ENCODE data around the gene NRP2.

Gene NRP2

DNA sequence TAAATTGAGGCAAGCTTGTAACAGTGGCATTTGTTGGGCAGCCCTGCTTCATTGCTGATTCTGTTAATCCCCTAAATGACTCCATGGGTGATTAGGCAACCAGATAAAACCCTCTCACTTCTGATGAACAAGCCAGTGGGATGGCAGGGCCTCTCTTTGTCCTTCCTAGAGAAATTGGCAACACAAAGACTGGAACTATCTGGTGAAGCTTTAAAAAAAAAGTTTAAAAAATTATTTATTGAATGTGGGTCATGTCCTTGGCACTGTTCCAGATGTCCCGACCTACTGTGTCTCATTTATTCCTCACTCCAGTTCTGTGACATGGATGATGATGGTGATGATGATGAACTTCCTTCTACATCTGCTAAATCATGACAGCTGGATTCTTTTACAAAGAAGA lies 30.8 kb downstream of the NRP2 start:
- DNase-seq: no peak

DNA sequence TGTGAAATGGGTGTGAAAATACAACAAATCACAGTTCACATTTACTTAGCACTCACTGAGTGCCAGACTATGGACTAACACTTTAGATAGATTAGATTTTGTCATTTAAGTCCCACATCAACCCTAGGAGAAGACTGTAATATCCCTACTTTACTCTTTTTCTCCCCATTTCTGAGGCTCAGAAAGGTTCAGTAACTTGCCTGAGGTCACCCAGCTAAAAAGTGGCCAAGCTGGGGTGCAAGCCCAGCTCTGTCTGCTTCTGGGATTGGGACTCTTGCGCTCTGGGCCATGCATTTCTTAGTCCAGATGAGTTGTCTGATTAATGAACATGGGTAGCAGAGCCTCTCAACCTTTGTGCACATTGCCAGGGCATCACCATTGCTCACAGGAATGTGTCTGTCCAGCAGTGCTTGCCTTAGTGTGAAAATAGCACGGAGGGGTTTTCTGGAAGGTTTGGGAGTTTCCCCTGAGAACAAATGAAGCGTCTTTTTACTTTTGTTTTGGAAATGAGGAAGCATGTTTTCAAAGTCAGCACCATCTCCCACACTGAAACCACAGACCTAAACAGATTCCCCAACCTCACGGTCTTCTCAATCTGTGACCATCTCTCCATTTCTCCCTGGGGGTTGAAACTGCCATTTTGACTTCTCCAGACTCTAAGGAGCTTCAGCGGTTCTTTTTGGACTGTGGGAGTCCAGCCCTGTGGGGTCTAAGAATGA lies 31.9 kb downstream of the NRP2 start:
- DNase-seq: no peak

DNA sequence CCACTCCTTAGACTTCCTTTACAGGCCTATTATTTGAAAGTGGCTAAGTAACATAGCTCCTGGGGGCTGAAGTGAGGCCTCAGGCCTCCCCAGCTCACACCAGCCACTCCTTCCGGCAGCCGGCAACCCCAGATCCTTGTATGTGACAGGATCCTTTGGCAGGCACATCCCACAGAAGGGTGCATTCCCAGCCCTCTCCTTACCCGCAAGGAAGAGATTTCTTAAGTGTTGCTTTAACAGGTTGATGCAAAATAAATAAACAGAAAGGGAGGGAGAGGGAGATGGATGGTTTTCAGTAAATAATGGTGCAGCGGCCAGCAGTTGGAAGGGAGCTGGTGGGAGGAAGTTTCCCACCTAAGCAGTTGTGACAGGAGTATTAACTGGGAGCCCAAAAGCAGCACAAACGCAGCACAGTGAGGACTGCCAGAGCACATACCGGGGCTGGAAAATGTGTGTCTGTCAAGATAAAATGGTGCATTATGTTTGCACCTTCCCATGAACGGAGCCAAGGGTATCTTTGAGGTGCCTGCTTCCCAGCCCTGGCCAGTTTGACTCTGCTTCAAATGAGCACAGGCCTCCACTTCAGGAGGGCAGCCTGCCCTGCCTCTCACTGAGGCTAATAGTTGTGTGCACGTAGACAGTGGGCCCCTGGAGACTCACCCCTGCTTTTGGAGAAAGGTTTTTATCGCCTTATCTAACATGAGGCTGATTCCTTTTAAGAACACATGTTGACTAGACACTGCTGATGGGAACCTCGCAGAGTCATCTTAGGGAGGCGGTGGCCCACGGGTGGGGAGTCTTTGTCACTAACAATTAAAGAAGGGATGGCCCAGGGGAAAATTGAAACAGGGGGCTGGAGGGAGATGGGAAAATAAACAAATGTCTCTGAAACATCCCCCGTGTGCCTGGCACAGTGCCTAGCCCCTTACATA lies 32.8 kb downstream of the NRP2 start:
- DNase-seq: no peak

DNA sequence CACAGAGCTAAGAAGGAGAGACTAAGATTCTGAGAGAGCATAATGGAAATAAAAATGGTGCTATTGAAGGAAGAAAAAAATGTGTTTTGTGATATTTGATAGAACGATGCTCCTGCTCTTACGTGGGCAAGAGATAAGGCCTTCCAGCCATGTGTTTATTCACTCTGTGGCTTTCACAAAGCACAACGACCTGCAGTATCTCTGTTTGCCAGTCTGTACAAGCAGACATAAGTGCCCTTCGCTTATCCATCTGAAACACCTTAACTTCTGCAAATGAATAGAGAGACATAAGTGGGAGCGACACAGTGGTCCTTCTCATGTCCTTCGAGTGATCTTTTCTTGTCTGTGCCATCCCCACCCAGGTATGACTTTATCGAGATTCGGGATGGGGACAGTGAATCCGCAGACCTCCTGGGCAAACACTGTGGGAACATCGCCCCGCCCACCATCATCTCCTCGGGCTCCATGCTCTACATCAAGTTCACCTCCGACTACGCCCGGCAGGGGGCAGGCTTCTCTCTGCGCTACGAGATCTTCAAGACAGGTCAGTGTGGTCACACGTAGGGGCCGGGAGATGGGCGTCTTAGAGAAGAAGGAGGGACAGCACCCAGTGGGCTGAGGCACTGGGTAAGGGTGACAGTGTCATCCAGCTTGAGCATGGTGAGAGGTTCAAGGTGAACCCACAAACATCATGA lies 33.7 kb downstream of the NRP2 start:
- no peak for DNase-seq

DNA sequence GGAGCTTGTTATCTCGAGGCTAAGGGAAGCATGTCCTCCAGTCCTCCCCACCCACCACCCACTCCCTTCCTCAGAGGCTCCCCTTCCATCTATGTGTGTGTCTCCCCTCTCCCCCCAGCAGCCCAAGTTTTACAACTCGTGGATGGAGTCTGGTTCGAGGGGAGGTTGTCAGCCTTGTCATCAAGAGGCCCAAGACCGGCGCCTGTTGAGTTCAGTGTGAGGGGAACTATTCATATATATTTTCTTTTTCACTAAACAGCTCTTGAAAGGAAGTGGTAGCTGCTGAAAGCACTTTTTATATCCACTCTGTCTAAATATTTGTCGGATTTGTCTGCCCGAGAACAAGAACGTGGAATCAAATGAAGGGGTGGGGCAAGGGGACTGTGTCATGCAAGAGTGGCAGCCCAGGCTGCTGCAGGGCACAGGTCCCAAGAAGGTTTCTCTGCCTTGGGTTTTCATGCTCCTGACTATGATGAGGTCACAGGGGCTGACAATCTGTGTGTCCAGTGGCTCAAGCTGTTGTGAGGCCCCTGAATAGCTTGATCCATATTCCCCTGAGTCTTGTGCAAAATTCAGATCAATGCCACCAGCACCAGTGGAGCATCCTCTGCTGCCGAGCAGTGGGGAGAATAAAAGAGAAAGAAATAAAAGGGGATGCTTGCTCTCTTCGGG lies 35.0 kb downstream of the NRP2 start:
- DNase-seq: no peak

DNA sequence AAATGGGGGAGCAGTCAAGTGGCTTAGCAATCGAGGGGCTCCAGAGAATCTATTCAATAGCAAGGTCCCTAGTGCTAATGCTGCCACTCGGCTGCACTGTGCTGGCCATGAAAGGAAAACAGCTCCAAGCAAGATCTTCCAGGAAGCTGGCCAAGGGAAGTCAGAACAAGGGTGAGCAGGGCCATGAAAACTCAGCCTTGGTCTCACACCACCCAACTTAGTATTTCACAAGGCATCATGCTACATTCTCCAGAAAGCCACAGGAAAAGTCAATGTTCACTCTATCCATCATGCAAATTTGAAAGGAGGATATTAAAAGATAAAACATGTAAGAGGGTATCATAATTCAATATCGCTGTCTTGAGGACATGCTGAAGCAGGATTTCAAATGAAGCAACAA lies 35.7 kb downstream of the NRP2 start:
- DNase-seq: no peak

DNA sequence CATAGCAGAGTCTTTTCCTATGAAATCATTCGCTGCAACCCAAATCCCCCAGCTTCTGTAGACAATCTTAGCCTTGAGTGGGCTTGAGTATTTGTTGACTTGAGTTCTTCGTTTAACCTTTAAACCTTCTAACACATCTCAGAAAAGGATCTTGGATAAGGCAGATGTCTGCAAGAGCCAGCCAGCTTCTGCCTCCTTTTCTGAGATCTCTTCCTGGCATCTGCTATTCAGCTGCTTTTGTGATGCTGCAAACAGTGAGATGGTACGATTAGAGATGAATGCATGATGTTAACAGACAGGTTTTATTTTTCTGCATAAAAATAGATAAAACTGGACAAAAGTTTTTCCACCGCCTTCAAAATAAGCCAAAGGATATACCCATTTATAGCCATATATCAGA lies 37.5 kb downstream of the NRP2 start:
- no peak for DNase-seq

DNA sequence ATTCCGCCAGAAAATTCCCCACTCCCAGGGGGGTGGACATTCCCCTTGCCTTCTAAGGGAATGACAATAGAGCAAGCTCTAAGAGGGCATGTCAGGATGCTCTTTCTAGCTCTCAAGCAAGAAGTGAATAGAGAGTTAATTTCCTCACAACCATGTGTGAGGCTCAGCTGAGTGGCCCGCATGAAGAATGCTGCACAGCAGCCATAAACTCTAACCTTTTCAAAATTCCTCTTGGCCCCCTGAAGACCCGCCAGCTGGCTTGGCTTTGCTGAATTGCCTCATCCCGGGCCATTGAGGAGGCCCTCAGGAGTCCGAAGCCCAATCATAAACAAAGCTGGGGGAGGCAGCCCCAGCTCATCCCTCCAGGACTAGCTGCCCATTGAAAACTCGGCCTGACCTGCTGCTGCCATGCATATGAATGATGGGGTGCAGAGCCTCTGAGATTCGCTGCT lies 38.2 kb downstream of the NRP2 start:
- no peak for DNase-seq

DNA sequence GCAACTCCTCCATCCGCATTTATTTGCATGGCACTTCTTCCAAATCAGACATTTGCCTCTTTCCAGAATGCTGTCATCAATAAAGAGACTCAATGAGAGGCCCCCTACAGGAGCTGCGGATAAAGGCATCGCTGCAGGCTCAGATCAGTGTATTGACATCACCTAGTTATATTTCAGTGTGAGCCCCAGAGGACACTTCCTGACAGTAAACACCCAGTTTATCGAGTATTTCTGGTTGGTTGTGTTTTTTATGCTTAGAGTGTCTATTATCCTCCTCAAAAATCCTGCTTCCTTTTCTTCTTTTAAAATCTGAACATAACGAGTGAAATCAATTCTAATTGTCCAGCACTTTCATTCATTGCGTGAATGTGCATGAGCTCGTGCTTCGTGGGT lies 38.8 kb downstream of the NRP2 start:
- DNase-seq: no peak

DNA sequence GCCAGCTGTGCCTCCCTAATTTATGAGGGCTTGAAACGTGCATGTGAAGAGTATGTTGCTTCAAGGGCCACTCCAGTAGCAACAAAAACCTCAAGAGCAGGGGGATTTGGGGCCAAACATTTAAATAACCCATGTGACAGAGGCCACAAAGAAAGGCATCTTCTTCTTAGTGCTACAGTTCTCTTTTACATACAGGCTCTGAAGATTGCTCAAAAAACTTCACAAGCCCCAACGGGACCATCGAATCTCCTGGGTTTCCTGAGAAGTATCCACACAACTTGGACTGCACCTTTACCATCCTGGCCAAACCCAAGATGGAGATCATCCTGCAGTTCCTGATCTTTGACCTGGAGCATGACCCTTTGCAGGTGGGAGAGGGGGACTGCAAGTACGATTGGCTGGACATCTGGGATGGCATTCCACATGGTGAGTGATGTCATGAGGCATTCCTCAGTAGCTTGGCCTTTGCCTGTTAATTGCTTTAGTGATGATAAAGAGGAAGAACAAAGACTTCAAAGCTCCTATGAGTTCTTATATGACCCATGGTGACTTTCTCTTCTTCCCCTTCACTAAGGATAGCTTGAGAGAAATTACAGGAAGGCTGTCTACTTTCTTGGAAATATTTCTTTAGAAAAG lies 40.1 kb downstream of the NRP2 start:
- DNase-seq: no peak

DNA sequence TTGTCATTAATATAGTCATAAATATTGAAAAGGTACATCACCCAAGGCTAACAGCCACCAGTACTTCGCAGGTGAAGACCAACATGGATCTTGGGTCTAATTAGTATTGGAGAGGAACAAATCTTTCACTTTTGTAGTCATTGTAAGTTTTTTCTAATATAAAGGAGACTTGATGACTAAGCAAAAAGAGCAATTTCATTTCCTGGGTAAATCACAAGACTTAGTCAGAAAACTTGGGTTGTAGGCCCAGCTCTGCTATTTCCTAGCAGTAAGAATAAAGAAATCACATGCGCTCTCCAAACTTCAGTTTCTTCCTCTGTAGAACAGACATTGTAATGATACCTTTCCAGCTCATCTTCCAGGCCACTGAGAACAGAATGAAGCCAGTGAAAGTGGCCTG lies 40.9 kb downstream of the NRP2 start:
- DNase-seq: no peak

DNA sequence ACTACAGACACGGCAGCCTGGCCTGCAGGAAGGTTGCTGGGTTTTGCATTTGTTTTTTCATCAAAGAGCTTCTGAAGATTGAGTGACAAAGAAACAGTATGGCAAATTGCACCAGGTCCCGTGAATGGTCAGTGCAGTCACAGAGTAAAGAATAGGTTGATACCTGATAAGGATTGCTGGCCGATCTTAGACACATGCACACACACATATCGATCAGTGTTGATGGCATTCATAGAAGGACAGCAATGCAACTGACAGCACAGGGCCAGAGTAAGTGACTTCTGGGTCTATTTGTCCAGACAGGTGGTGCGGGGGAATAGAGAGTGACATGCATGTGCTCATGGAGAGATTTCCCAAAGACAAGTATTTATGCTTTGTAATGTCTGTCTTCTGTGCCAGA lies 42.8 kb downstream of the NRP2 start:
- no peak for DNase-seq

DNA sequence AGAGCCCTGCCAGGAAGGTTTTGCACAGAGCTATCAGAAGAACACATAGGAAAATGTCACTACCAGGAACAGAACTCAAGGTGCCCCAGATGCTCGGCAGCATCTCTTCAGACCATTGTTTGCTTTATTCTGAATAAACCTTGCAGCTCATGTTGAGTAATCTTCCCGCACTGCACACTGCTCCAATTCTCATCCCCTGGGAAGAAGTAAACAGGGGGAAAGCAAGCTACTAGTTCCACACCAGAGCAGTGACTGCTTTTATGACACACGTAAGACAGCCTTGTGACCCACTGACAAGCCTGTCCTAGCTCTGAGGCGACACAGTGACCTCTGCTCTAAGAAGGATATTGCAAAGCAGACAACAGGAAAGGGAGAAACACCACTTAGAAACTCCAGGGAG lies 44.2 kb downstream of the NRP2 start:
- DNase-seq: no peak

DNA sequence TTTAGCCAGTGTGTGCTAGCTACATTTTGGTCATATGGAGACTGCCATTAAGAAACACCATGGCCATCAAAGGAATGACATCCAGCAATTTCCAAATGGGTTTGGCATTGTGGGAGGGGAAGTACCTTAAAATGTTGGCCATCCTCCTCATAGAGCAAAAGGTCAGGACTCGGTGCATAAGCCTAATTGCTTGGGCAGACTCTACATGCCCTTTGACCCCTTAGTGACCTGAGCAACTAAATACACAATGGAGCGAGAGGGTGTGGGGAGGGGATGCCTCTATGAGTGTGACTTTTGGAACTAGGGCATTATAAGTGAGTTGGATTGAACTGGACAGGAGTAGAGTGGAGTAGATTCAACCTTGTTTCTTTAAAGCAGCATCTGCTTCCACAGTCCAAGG lies 44.9 kb downstream of the NRP2 start:
- no peak for DNase-seq

DNA sequence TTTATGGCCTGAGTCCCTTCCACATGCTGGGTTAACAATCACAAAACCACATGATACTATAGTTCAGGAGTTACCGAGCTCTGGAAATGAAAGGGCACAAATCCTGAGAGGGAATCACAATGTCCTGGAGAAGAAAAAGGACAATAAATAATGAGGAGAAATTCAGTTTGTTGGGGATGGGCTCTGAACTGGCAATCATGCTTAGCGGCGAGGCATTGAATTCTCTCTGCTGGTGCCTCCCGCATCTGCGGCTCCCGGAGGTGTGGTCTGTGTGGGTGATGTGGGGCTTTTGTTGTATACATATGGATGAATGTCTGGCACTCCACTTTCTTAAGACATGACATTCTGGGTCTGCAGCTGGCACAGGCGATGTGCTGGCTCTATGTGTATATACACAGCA lies 46.1 kb downstream of the NRP2 start:
- DNase-seq: no peak

DNA sequence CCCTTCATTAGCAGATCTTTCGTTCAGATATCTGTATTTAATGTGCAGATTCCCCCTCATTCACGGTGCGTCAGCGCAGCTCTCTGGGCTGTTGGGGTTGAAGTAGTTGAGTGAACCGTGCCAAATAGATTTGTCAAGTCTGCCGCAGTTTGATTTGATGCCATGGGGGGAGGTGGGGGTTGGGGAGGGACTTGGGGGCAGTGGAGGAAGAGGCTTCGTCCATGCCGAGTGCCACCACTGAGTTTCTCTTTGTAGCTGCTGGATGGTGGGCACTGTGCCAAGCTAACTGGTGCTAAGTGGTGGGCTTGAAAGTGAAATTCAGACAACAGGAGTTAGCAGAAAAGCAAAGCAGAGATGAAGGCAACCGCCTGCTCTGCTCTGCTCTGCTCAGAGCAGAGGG lies 47.9 kb downstream of the NRP2 start:
- DNase-seq: no peak

DNA sequence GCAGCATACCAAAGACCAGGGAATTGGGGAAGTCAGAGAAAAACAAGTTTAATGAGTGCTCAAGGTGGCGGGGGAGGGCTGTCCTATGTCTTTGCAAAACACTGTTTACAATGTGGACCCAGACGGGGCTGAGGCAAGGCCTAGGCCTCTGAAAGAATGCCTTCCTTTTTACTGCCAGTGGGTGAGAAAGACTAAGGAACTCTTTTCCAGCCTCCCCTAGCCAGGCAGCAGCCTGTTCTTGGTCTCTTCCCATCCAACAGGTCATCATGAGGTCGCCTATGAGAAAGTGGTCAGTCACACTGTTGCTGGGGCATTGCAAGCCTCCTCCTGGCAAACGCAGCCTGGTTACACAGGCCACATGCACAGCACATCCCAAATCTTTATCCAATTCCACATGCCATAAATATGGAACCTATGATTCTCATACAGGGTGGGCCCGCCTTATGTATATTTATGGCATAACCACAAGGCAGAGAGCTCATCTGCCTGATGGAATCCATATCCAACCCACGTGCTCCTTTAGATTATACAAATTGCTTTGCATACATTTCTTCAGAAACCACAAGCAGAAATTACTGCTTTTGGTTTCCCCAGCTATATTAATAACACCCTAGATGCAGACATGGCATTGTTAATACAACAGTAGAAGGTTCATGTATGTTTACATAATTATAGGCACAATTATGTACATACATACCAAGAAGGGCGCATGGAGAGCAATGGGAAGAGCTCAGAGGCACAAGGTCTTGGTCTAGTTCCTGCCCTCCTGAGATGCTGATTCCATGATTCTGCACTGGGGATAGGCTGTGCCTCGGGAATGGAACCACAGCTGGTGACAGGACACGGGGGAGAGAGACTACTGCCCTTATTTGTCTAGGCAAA lies 48.6 kb downstream of the NRP2 start:
- DNase-seq: no peak

DNA sequence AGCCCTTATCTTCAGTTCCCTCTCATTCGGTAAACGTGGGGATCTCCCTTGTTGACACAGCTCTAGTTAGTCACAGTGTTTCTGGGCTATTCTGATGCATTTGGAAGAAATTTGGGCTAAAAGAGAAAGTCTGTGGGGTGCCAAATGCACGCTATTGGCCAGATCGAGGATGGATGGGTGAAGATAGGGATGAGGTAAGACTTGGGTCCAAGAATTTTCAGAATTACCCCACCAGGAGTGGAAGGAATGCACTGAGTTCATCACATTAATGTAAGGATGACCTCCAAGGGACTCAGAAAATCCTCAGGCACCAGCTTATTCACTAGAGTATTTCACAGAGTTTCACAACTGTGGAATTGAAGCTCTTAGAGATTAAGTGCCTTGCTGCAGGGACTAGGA lies 49.3 kb downstream of the NRP2 start:
- DNase-seq: no peak

DNA sequence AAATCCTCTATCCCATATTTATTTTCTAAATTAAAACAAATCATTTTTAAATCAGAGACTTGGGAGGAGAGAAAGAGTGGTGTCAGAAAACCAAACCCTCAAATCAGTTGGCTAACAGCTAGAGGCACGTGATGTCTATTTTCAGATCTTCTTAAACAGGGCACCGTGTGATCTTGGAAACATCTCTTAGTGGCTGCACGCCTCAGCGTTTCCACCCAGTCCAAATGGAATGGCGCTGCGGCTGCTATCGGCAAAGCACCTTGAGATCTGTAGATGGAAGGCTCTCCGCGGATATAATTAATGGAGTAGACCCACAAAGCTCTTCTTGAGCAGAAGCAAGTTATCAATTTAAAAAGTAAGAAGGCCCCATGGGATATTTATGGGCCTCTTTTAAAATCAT lies 50.0 kb downstream of the NRP2 start:
- DNase-seq: no peak

DNA sequence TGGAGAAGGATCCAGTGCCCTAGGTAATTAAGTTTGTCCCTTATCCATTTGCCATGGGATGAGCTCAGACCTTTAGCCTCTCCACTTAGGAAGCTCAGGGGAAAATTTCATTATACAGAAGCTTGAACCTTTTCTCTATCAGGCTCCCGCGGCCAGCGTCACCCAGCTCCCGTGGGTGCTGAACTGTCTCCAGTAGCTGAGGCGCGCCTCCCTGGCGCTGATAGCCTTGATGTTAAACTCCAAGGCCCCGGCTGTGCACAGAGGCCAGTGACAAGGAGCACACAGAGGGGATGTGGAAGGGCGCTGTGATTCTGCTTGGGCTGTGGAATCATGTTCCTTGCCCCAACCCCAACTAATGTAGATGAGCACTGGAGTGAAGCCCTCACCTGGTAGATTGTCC lies 50.8 kb downstream of the NRP2 start:
- DNase-seq: no peak

DNA sequence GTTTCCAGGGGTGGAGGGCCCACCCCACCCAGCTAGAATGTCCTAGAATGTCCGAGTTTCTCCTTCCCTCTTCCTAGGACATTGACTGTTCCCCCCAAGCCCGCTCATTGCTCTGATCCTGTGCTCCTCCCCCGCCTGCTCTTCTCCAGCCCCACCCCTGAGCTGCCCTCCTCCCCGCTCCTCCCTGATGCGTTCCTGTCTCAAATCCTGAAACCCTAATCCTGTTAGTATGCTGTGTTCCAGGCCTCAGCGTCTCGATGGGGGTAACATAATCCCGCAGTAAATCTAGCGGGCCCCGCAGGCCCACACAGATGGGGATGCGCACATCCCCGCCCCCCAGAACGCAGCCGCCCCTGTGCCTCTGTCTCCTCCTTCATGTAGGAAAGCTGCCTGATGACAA lies 51.3 kb downstream of the NRP2 start:
- DNase-seq: no peak

Data from NCI-H1048 (cell line).